ENCODE data around the gene UNC45B.

DNA sequence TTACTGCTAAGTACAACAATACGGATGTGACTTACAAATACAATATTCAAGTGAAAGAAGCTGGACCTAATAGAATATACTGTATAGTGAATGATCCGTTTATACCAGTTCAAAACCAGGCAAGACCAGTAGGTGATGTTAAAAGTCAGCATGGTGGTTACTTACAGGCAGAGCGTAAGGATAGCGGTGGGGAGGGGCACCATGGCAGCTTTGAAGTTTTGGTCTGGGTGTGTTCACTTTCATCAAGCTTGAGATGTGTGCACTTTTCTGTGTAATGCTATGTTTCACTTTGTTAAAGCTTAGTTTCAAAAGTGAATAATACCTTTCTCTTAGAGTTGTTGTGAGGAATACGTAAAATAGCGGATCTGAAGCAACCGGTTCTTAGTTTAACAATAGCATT is 63.1 kb downstream of the UNC45B start:
- TF ChIP-seq, protein P1, sequence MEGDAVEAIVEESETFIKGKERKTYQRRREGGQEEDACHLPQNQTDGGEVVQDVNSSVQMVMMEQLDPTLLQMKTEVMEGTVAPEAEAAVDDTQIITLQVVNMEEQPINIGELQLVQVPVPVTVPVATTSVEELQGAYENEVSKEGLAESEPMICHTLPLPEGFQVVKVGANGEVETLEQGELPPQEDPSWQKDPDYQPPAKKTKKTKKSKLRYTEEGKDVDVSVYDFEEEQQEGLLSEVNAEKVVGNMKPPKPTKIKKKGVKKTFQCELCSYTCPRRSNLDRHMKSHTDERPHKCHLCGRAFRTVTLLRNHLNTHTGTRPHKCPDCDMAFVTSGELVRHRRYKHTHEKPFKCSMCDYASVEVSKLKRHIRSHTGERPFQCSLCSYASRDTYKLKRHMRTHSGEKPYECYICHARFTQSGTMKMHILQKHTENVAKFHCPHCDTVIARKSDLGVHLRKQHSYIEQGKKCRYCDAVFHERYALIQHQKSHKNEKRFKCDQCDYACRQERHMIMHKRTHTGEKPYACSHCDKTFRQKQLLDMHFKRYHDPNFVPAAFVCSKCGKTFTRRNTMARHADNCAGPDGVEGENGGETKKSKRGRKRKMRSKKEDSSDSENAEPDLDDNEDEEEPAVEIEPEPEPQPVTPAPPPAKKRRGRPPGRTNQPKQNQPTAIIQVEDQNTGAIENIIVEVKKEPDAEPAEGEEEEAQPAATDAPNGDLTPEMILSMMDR (IDR thresholded peaks at IDR 0.05): no peak
- TF ChIP-seq POLR2AphosphoS5 (IDR thresholded peaks at IDR 0.05; ENCODE audit: insufficient read depth in 1 of 2, low read depth in 1 of 2) (no peak), POLR2A (IDR thresholded peaks at IDR 0.05) (no peak)
